Lower leg skin (tissue), 3 donors: Measurements from ENCODE around the gene SLC9C1.

Source experiments
- POLR2A ChIP-seq, 2 donors: fragments of 450-650 bp; IDR thresholded peaks; one replicate each; pipeline ENCODE4 v1.6.1; 2016 to 2017; ENCODE audit warnings: antibody characterized with exemption in 2 of 2, mild to moderate bottlenecking in 1 of 2, moderate library complexity in 1 of 2
- TF ChIP-seq, protein P1 (sequence below), 3 donors: fragments of 450-650 bp; IDR thresholded peaks; one replicate each; pipeline ENCODE4 v1.5.1; 2016; ENCODE audit warnings: antibody characterized with exemption in 3 of 3, mild to moderate bottlenecking in 3 of 3, moderate library complexity in 2 of 3

DNA sequence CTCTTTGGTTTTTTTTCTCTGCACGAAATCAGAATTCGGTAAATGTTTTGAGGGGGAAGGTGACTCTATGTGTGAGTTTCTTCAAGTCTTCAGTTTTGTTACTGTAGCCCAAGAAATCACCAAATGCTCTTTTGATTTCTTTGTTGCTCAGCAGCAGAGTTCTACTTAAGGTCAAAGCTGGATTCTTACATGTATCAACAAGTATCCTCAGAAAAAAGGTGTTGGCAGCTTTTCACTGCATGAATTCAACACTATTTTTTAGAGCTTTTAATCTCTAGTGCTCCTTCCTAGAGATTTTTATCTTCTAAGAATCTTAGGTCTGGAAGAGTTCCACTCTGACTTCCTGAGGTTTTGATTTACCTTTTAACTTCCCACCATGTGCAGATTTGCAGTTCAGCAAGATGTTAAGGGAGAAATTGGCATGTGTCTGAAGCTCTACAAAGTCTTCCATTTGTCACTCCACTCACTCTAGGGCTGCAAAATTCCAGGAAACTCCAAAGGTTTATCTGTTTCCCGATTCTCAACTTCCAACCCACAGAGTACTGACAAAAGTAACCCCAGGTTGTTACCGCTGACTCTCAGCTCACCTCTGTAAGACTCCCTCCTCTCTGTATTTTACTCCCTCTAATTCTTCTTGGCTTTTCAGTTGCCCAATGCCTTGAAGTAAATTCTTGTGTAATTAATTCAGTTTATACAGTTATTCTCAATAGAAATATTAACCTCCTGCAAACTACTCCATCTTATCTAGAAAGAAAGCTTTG lies 25.7 kb upstream of the SLC9C1 start:
- TF ChIP-seq, protein P1, sequence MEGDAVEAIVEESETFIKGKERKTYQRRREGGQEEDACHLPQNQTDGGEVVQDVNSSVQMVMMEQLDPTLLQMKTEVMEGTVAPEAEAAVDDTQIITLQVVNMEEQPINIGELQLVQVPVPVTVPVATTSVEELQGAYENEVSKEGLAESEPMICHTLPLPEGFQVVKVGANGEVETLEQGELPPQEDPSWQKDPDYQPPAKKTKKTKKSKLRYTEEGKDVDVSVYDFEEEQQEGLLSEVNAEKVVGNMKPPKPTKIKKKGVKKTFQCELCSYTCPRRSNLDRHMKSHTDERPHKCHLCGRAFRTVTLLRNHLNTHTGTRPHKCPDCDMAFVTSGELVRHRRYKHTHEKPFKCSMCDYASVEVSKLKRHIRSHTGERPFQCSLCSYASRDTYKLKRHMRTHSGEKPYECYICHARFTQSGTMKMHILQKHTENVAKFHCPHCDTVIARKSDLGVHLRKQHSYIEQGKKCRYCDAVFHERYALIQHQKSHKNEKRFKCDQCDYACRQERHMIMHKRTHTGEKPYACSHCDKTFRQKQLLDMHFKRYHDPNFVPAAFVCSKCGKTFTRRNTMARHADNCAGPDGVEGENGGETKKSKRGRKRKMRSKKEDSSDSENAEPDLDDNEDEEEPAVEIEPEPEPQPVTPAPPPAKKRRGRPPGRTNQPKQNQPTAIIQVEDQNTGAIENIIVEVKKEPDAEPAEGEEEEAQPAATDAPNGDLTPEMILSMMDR (IDR thresholded peaks at IDR 0.05), result no peak
- TF ChIP-seq POLR2A (IDR thresholded peaks at IDR 0.05), result no peak
